D721Med (cell line): ENCODE data around the gene IFNA5.
A peak's percentile ranks its signal among the peaks of the same experiment; 100 is the strongest.

ENCODE experiments used
- DNase-seq: peaks from one replicate; pipeline ENCODE4 v3.0.0; 2011; ENCODE audit warnings: low spot score; ENCODE audit not compliant: insufficient read length
- FAIRE-seq: peaks from 2 replicates; lab custom pipeline; 2011; peaks lifted over from hg19 to GRCh38; lab: Jason Lieb, UNC
- CTCF ChIP-seq: IDR thresholded peaks from 2 replicates; pipeline ENCODE4 v1.5.1; 2012; ENCODE audit warnings: mild to moderate bottlenecking, control low read depth; ENCODE audit not compliant: insufficient read depth; ENCODE audit errors: missing control alignments

The IFNA5 gene

GRCh38 chr9:21333226-21333625 lies 28.1 kb upstream of the IFNA5 start:
- no peak for DNase-seq
- no peak for TF ChIP-seq CTCF
- FAIRE-seq, result no peak

- no peak for DNase-seq
- FAIRE-seq, result no peak
- TF ChIP-seq CTCF, result no peak
Measured at GRCh38 chr9:21331676-21332402, 26.7 kb upstream of the IFNA5 start.

- peak; percentile 56 for FAIRE-seq
- DNase-seq, result no peak
- peak; percentile 69 for TF ChIP-seq CTCF
Measured at GRCh38 chr9:21326526-21327139, 21.5 kb upstream of the IFNA5 start.

GRCh38 chr9:21324047-21324446 lies 18.9 kb upstream of the IFNA5 start:
- DNase-seq (no peak), FAIRE-seq (no peak)
- no peak for TF ChIP-seq CTCF

GRCh38 chr9:21322911-21323461 lies 17.9 kb upstream of the IFNA5 start:
- DNase-seq, result no peak
- TF ChIP-seq CTCF, result no peak
- FAIRE-seq, result no peak

GRCh38 chr9:21320465-21320864 lies 15.4 kb upstream of the IFNA5 start:
- DNase-seq (no peak), FAIRE-seq (no peak)
- TF ChIP-seq CTCF, result no peak
